ENCODE measurements around the gene PEX13. TPM values are rescaled to one million over a fixed set of nuclear protein-coding genes. Genes with fewer than 3 reads are reported as not detected.
A peak's percentile ranks its signal among the peaks of the same experiment; 100 is the strongest.

PEX13 gene
- total and polyA plus RNA-seq, 2 donors (not counting 3 experiments of a cell fraction or from before 2014, with no cell fraction given): 18.0 to 21.0 TPM

DNA sequence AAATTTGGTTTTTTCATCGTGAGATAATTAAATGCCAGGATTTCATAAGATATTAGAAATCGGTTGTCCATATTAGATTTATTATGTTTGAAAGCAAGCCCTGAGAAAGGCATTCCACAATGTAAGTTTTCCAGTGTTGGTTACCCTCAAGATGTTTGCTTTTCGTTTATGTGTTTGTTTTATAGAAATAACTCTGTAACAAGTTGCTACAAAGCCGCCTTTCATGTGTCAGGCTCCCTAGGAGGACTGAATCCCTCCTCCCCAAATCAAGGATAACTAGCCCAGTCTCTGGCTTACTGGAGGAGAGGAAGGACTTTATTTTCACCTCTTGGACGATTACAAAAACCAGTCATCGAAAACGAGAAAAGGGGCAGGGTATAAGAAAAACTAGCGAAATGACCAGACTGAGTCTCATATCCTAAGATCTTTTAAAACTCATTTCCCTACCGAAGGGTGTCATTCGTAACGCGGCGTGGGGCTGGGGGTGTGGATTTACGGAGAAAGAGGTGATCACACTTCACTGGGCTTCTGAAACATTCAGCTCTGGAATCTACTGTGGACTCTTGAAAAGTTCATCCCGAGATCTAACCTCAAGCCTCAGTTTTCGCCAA lies 1.0 kb upstream of the PEX13 start:
- TF ChIP-seq MYC (IDR thresholded peaks at IDR 0.05; ENCODE audit: low read depth, low read length): no peak
- TF ChIP-seq CTCF (IDR thresholded peaks at IDR 0.05; ENCODE audit: extremely low read depth in 1 of 2, insufficient read depth in 1 of 2, low read depth in 1 of 2, low read length in 2 of 2): no peak
- TF ChIP-seq EZH2 (IDR thresholded peaks at IDR 0.05; ENCODE audit: borderline replicate concordance, low read depth, low read length, severe bottlenecking): no peak
- TF ChIP-seq POLR2AphosphoS5 (IDR thresholded peaks at IDR 0.05; ENCODE audit: insufficient read depth, low read depth, low read length): no peak
- TF ChIP-seq POLR2A (IDR thresholded peaks at IDR 0.05; ENCODE audit: low read depth, low read length): no peak
- no peak for TF ChIP-seq JUN (IDR thresholded peaks at IDR 0.05; ENCODE audit: borderline replicate concordance, insufficient read depth, insufficient read length, low read depth)
- TF ChIP-seq GATA2 (IDR thresholded peaks at IDR 0.05; ENCODE audit: insufficient read depth, insufficient read length, low read depth, low read length): no peak
- no peak for TF ChIP-seq FOS (IDR thresholded peaks at IDR 0.05; ENCODE audit: borderline replicate concordance, insufficient read depth, low read length)
- TF ChIP-seq, protein P1, sequence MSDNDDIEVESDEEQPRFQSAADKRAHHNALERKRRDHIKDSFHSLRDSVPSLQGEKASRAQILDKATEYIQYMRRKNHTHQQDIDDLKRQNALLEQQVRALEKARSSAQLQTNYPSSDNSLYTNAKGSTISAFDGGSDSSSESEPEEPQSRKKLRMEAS (IDR thresholded peaks at IDR 0.05; ENCODE audit: insufficient read depth, insufficient read length): no peak
- peak overlapping the region; percentile 73 to 98 (median 94) for H3K4me3 ChIP-seq (replicated peaks in 1 of 3; ENCODE audit: insufficient read depth in 1 of 3, low read depth in 1 of 3, low read length in 3 of 3)
- H3K27me3 ChIP-seq (ENCODE audit: control insufficient read depth in 2 of 2, insufficient read depth in 2 of 2, low read length in 2 of 2): no peaks in the 10 kb centered on the region
- BruUV-seq (replicated peaks): TSS peak; percentile 47
- H4K20me1 ChIP-seq (replicated peaks; ENCODE audit: control insufficient read depth, extremely low read depth, insufficient read depth, low read length): no peaks in the 10 kb centered on the region
- peak; percentile 1 for DNase-seq (ENCODE audit: low read depth, low spot score)
- H3K36me3 ChIP-seq (ENCODE audit: control insufficient read depth in 2 of 2, extremely low read depth in 1 of 2, insufficient read depth in 2 of 2, low read length in 2 of 2): no peaks in the 10 kb centered on the region
- H3K4me2 ChIP-seq (ENCODE audit: insufficient read depth, low read length): peak overlapping the region; percentile 93
- peak overlapping the region; percentile 97 for H2AFZ ChIP-seq (ENCODE audit: low read depth, low read length)
- peak overlapping the region; percentile 69 for H3K9ac ChIP-seq (replicated peaks; ENCODE audit: extremely low read depth, insufficient read depth, low read length)
- intact Hi-C loops (cut with micrococcal nuclease) (loop anchor here (1.0 to 5.0 kb wide), 2 partner anchors 134 to 161 kb away; partner anchors contain the start of gene REL), dilution Hi-C loops (cut with MboI; ENCODE audit: extremely low pct_ligation_motif_present, low sequenced_read_pairs) (no loop called here)
- FAIRE-seq: peak; percentile 55
- ChIA-PET CTCF (interaction anchor here (1.0 kb wide), 1 partner anchor 17 kb away, joined by 4 read pairs; no protein-coding TSS in a partner anchor), POLR2A (interaction anchor here (0.6 kb wide), 1 partner anchor 93 kb away, joined by 3 read pairs; no protein-coding TSS in a partner anchor)
- peaks cover 23% of the 10 kb centered on the region for H3K4me1 ChIP-seq (ENCODE audit: control insufficient read depth, extremely low read depth, insufficient read depth, low read length)
- H3K9me3 ChIP-seq (replicated peaks; ENCODE audit: control insufficient read depth, insufficient read depth, low read length): no peaks in the 10 kb centered on the region
- peaks cover 46% of the 10 kb centered on the region for H3K79me2 ChIP-seq (ENCODE audit: control insufficient read depth, insufficient read depth, low read length)
- peak overlapping the region; percentile 67 for H3K27ac ChIP-seq (ENCODE audit: insufficient read depth, low read depth, low read length)
- no peaks in the 10 kb centered on the region for H3K9me1 ChIP-seq (replicated peaks; ENCODE audit: control insufficient read depth, extremely low read depth, insufficient read depth, low read length)
